H1 (cell line): ENCODE measurements around the gene FBXO41.

Experiments used
- EGR1 ChIP-seq: IDR thresholded peaks from 2 replicates; pipeline ENCODE4 v1.6.1; 2011; ENCODE audit warnings: low read depth, low read length, borderline replicate concordance
- POLR2A ChIP-seq, 2 experiments: IDR thresholded peaks; 1 replicate in 1 of 2; 2 replicates in 1 of 2; pipeline ENCODE4 v1.6.1; 2011; ENCODE audit warnings: low read depth in 2 of 2, low read length in 2 of 2, mild to moderate bottlenecking in 2 of 2; ENCODE audit errors: control extremely low read depth in 1 of 2
- RFX5 ChIP-seq: IDR thresholded peaks from 2 replicates; pipeline ENCODE4 v1.6.1; 2011; ENCODE audit warnings: low read depth, low read length, improper control_type of control experiment, borderline replicate concordance
- RNF2 ChIP-seq: fragments of 200-900, 300-1000 bp; sonication (generic); IDR thresholded peaks from 2 replicates; pipeline ENCODE4 v1.7.1; 2016; ENCODE audit warnings: borderline replicate concordance, low read depth, mild to moderate bottlenecking, antibody characterized with exemption, low read length; ENCODE audit not compliant: poor library complexity, severe bottlenecking; ENCODE audit errors: missing control alignments
- SRF ChIP-seq: IDR thresholded peaks from 2 replicates; pipeline ENCODE4 v1.6.1; 2011; ENCODE audit warnings: mild to moderate bottlenecking, low read depth, low read length, moderate library complexity
- TAF1 ChIP-seq: IDR thresholded peaks from 2 replicates; pipeline ENCODE4 v1.6.1; 2011; ENCODE audit warnings: mild to moderate bottlenecking, low read depth, low read length
- TF ChIP-seq, protein P1 (sequence below), 3 experiments: IDR thresholded peaks; 1 replicate in 2 of 3; 2 replicates in 1 of 3; pipeline versions ENCODE4 v1.5.1 to v1.6.1; 2011; ENCODE audit warnings: low read length in 3 of 3, mild to moderate bottlenecking in 3 of 3, inconsistent platforms in 2 of 3, low read depth in 1 of 3, moderate library complexity in 1 of 3; ENCODE audit not compliant: insufficient read depth in 1 of 3; ENCODE audit errors: control extremely low read depth in 1 of 3

DNA sequence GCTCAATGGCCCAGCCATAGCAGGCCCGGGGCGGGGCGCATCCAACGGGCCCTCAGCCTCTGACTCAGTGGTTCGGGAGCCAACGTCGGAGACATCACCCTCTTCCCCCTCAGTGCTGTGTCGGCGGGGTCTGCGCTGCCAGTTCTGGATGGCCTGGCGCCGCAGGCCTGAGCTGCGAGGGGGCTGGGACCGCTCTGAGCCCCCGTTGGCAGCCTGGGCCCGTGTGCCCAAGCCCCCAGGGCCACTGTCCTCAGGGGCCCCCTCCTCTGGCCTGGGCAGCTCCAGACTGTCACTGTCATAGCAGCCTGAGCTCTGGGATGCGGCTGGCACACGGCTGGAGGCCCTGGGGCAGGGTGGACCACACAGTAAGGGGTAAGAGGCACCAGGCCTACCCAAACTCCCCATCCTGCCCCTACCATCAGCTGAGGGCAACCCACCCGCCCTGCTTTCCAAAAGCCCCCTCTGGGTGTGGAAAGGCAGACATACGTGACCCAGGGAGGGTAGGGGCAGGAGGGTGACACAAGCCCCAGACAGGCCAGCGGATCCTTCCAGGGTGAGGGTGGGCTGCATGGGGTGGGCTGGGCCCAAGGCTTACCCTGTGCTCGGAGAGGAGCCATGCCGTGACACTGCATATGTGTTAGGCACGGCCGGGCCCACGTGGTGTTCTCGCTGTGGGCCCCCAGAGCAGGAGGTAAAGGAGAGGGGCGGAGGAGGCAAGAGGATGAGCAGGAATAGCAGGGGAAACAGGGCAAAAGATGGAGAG lies 18.8 kb downstream of the FBXO41 start:
- TF ChIP-seq POLR2A (IDR thresholded peaks at IDR 0.05; ENCODE audit: control extremely low read depth in 1 of 2, low read depth in 2 of 2, low read length in 2 of 2): no peak
- TF ChIP-seq SRF: no peak
- TF ChIP-seq, protein P1, sequence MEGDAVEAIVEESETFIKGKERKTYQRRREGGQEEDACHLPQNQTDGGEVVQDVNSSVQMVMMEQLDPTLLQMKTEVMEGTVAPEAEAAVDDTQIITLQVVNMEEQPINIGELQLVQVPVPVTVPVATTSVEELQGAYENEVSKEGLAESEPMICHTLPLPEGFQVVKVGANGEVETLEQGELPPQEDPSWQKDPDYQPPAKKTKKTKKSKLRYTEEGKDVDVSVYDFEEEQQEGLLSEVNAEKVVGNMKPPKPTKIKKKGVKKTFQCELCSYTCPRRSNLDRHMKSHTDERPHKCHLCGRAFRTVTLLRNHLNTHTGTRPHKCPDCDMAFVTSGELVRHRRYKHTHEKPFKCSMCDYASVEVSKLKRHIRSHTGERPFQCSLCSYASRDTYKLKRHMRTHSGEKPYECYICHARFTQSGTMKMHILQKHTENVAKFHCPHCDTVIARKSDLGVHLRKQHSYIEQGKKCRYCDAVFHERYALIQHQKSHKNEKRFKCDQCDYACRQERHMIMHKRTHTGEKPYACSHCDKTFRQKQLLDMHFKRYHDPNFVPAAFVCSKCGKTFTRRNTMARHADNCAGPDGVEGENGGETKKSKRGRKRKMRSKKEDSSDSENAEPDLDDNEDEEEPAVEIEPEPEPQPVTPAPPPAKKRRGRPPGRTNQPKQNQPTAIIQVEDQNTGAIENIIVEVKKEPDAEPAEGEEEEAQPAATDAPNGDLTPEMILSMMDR (IDR thresholded peaks at IDR 0.05; ENCODE audit: control extremely low read depth in 1 of 3, insufficient read depth in 1 of 3, low read depth in 1 of 3, low read length in 3 of 3): no peak
- no peak for TF ChIP-seq EGR1
- no peak for TF ChIP-seq RFX5
- TF ChIP-seq RNF2: no peak
- TF ChIP-seq TAF1: no peak
